Body of pancreas (tissue), 4 donors: ENCODE results near the gene EFCAB7. TPM values are rescaled to one million over a fixed set of nuclear protein-coding genes. Genes with fewer than 3 reads are reported as not detected.

Source experiments
- ATAC-seq: fragments of 150-250 bp; one replicate; pipeline ENCODE4 v1.9.1; 2016
- DNase-seq, 4 donors: peaks; one replicate each; pipeline ENCODE4 v3.0.0-alpha.2; 2019
- H3K27ac ChIP-seq, 4 donors: fragments of 200-600 bp; sonication (generic); 1 replicate in 3 of 4; 2 replicates in 1 of 4; pipeline versions ENCODE4 v1.5.1 to v1.6.1; 2016 to 2019; ENCODE audit warnings: mild to moderate bottlenecking in 1 of 4, mixed read lengths in 1 of 4, moderate library complexity in 1 of 4
- H3K27me3 ChIP-seq, 2 donors: fragments of 200-600 bp; sonication (generic); one replicate each; pipeline ENCODE4 v1.6.0; 2016; ENCODE audit warnings: mild to moderate bottlenecking in 1 of 2
- H3K36me3 ChIP-seq, 2 donors: fragments of 200-600 bp; sonication (generic); replicated peaks in 1 of 2; 2 replicates each; pipeline ENCODE4 v1.5.1; 2016; ENCODE audit warnings: low read depth in 2 of 2; ENCODE audit not compliant: insufficient read depth in 1 of 2
- H3K4me1 ChIP-seq: fragments of 200-600 bp; sonication (generic); one replicate; pipeline ENCODE4 v1.6.0; 2016
- H3K4me3 ChIP-seq, 2 donors: fragments of 200-600 bp; sonication (generic); 1 replicate in 1 of 2; 2 replicates in 1 of 2; pipeline ENCODE4 v1.5.1; 2016 to 2019
- H3K9me3 ChIP-seq, 3 donors: fragments of 200-600 bp; sonication (generic); 1 replicate in 2 of 3; 2 replicates in 1 of 3; pipeline ENCODE4 v1.5.1; 2016
- POLR2A ChIP-seq, 3 donors: fragments of 450-650 bp; IDR thresholded peaks; one replicate each; pipeline ENCODE4 v1.6.1; 2016; ENCODE audit warnings: antibody characterized with exemption in 3 of 3, mild to moderate bottlenecking in 2 of 3
- WGBS, 2 donors: methylation state at CpG; one replicate each; pipeline ENCODE4 v1.1.5; 2017; 5-methylcytosine and 5-hydroxymethylcytosine counted together
- intact Hi-C: fragments of 100-400 bp; cut with DNase I; formaldehyde crosslinking; loops from one replicate; pipeline ENCODE4 v1.15.1; 2023
- total RNA-seq, 2 donors: library from RNA; depleted of rRNA; stranded (reverse); fragments of >200 nt; gene quantifications; one replicate each; pipeline ENCODE4 v1.1.0, GENCODE V29; 2016
- TF ChIP-seq, protein P1 (sequence below), 7 experiments: fragments of 450-650 bp in 4 of 7; fragments of 200-600 bp in 3 of 7; sonication (generic) in 3 of 7; IDR thresholded peaks; one replicate each; pipeline ENCODE4 v1.5.1; 2016 to 2019; ENCODE audit warnings: antibody characterized with exemption in 7 of 7

The EFCAB7 gene
- total RNA-seq, 2 donors from 2014 or later: 4.7 to 4.9 TPM

DNA sequence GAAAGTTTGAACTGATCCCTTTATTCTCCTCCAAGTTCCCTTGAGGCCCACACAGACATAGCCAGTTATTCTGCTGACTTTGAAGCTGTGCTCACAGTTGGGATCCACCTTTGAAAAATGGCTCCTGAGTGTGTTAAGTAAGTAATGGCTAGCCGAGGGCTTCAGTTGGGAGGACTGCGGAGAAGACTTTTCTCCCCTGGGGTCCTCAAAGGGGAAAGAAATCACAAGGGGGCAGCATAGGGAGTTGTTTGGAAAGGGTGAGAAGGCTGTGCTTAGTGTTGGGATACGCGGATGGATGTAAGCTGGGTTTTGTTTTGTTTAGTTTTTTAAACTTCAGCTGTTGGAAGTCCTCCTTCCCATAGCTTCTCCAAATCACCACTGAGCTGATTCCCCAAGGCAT, 78.1 kb downstream of the EFCAB7 start:
- Histone ChIP-seq H3K4me3 (no peak overlapping the region), H3K36me3 (no peaks in the 10 kb centered on the region), H3K9me3 (no peaks in the 10 kb centered on the region), H3K4me1 (peaks cover 19% of the 10 kb centered on the region), H3K27me3 (no peaks in the 10 kb centered on the region), H3K27ac (no peak overlapping the region)
- WGBS, 2 donors: 84 to 91% methylated on average over 4 of the region's 4 CpGs
- no peak for TF ChIP-seq POLR2A (IDR thresholded peaks at IDR 0.05)
- TF ChIP-seq, protein P1, sequence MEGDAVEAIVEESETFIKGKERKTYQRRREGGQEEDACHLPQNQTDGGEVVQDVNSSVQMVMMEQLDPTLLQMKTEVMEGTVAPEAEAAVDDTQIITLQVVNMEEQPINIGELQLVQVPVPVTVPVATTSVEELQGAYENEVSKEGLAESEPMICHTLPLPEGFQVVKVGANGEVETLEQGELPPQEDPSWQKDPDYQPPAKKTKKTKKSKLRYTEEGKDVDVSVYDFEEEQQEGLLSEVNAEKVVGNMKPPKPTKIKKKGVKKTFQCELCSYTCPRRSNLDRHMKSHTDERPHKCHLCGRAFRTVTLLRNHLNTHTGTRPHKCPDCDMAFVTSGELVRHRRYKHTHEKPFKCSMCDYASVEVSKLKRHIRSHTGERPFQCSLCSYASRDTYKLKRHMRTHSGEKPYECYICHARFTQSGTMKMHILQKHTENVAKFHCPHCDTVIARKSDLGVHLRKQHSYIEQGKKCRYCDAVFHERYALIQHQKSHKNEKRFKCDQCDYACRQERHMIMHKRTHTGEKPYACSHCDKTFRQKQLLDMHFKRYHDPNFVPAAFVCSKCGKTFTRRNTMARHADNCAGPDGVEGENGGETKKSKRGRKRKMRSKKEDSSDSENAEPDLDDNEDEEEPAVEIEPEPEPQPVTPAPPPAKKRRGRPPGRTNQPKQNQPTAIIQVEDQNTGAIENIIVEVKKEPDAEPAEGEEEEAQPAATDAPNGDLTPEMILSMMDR (IDR thresholded peaks at IDR 0.05): no peak
- no peak for ATAC-seq
- DNase-seq: no peak
- intact Hi-C loops: no loop called here

DNA sequence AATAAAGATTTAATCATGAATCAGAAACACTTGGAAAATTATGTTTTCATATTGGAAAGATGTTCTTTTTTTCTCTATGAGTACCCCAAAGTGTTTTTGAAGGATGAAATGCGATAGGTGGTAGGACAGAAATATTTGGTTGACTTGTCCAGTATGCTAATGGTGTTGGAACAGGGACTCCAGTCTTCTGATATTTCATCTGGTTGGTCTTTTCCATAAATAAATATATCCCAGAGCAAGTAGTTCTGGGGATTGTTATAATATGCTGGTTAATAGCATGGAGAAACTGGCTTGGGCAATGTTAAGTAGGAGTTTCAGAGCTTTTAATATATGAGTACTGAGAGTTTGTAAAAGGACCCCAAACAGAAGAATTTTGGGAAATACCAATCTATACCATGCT, 78.6 kb downstream of the EFCAB7 start:
- no peaks in the 10 kb centered on the region for H3K27me3 ChIP-seq
- TF ChIP-seq, protein P1 (IDR thresholded peaks at IDR 0.05): no peak
- TF ChIP-seq POLR2A (IDR thresholded peaks at IDR 0.05): no peak
- H3K9me3 ChIP-seq: no peaks in the 10 kb centered on the region
- 94 to 97% methylated on average over 1 of the region's 1 CpG for WGBS, 2 donors
- intact Hi-C loops: no loop called here
- ATAC-seq (no peak), DNase-seq (no peak)
- peaks cover 14% of the 10 kb centered on the region for H3K4me1 ChIP-seq
- H3K4me3 ChIP-seq: no peak overlapping the region
- H3K27ac ChIP-seq: no peak overlapping the region
- H3K36me3 ChIP-seq: no peaks in the 10 kb centered on the region

DNA sequence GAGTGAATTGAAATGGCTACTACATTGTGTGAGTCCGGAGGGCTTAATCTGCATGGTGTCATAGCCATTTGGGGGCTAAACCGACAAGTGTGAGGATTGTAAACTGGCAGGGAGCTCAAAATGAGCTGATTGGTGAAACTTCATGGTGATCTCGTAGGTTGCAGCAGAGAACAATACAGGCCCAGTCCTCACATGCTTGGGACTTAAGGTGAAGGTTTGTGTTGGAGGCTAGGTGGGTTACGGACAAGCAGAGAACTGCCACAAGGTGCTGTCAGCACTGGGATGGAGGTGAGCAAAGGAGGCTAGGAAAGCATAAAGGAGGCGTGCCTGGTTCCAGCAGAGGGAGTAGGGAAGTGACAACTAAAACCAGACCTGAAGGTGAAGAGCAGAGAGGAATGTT, 79.3 kb downstream of the EFCAB7 start:
- ATAC-seq: no peak

DNA sequence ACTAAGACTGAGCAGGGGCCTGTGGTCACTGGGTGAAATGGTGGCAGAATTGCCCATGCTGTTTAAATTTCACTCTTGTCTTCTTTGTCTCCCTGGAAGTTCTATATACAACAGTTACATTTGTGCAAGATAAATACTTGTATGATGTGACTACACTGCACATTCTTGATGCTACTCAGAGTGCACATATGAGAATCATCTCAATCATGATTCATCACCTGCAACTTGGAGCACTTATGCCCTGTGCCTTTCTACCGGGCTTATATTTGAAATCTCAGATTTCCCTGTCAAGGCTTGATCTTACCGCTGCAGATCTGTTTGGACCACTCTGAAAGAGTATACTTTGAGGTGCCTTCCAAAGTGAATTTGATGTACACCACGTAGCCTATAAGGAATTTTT, 80.5 kb downstream of the EFCAB7 start:
- DNase-seq: no peak
- Histone ChIP-seq H3K4me1 (peaks cover 19% of the 10 kb centered on the region), H3K27ac (no peak overlapping the region), H3K36me3 (no peaks in the 10 kb centered on the region), H3K9me3 (no peaks in the 10 kb centered on the region), H3K4me3 (no peak overlapping the region), H3K27me3 (no peaks in the 10 kb centered on the region)
- 93 to 95% methylated on average over 3 of the region's 3 CpGs for WGBS, 2 donors
- intact Hi-C loops: no loop called here
- ATAC-seq: no peak
- no peak for TF ChIP-seq POLR2A (IDR thresholded peaks at IDR 0.05)
- TF ChIP-seq, protein P1 (IDR thresholded peaks at IDR 0.05): no peak

More for the DNA sequence above, 79.3 kb downstream of the EFCAB7 start:
- Histone ChIP-seq H3K27me3 (no peaks in the 10 kb centered on the region), H3K27ac (no peak overlapping the region), H3K9me3 (no peaks in the 10 kb centered on the region), H3K4me1 (peaks cover 13% of the 10 kb centered on the region), H3K4me3 (no peak overlapping the region), H3K36me3 (no peaks in the 10 kb centered on the region)
- intact Hi-C loops: no loop called here
- DNase-seq: no peak
- WGBS, 2 donors: 84% methylated on average over 5 of the region's 5 CpGs
- TF ChIP-seq, protein P1 (IDR thresholded peaks at IDR 0.05): no peak
- no peak for TF ChIP-seq POLR2A (IDR thresholded peaks at IDR 0.05)

DNA sequence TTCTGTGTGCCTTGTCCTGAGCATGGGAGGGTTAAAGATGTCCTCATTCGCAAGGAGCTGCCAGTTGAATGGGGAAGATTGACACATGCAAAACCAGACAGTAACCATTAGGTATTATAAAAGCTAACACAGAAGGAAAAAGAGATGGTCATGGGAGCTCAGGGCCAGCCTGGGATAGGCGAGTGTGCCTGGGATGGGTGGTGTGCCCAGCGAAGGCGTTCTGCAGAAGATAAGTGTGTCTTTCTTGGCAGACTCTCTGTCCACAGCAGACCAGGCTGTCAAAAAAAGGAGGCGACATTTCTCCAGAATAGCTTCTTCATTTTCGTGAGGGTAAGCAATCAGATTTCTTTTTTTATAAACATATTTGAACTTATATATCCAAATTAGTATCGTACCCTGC, 84.0 kb downstream of the EFCAB7 start:
- DNase-seq (no peak), ATAC-seq (no peak)
- Histone ChIP-seq H3K4me3 (no peak overlapping the region), H3K36me3 (no peaks in the 10 kb centered on the region), H3K27me3 (no peaks in the 10 kb centered on the region), H3K9me3 (no peaks in the 10 kb centered on the region), H3K27ac (no peak overlapping the region), H3K4me1 (peaks cover 14% of the 10 kb centered on the region)
- 86 to 89% methylated on average over 7 of the region's 7 CpGs for WGBS, 2 donors
- intact Hi-C loops: no loop called here
- no peak for TF ChIP-seq POLR2A (IDR thresholded peaks at IDR 0.05)
- TF ChIP-seq, protein P1 (IDR thresholded peaks at IDR 0.05): no peak
